HG03064 (cell line): ENCODE measurements around the gene SLC38A9.

Experiments
- ATAC-seq: cut with Tn5 transposase; IDR thresholded peaks from one replicate; pipeline ENCODE4 v1.9.1; 2021; ENCODE audit warnings: low read depth; ENCODE audit not compliant: unreplicated experiment

Gene SLC38A9

GRCh38 chr5:55592388-55593114, 119.6 kb downstream of the SLC38A9 start:
- no peak for ATAC-seq

- ATAC-seq = no peak
Measured at GRCh38 chr5:55591686-55592085, 120.4 kb downstream of the SLC38A9 start.

GRCh38 chr5:55585206-55585610, 126.9 kb downstream of the SLC38A9 start:
- ATAC-seq = no peak

GRCh38 chr5:55584398-55585205, 127.5 kb downstream of the SLC38A9 start:
- no peak for ATAC-seq

- ATAC-seq = no peak
Measured at GRCh38 chr5:55583578-55583977, 128.5 kb downstream of the SLC38A9 start.

- ATAC-seq = no peak
Measured at GRCh38 chr5:55582256-55582655, 129.9 kb downstream of the SLC38A9 start.

- no peak for ATAC-seq
Measured at GRCh38 chr5:55580042-55580441, 132.1 kb downstream of the SLC38A9 start.

- ATAC-seq = no peak
Measured at GRCh38 chr5:55578771-55579170, 133.4 kb downstream of the SLC38A9 start.

- no peak for ATAC-seq
Measured at GRCh38 chr5:55577353-55578060, 134.6 kb downstream of the SLC38A9 start.

GRCh38 chr5:55576661-55577060, 135.5 kb downstream of the SLC38A9 start:
- no peak for ATAC-seq
